Activated CD8-positive, alpha-beta memory T cell treated with anti-CD3 and anti-CD28 coated beads, Interleukin-2, amount 50 U/mL, for 4 hours (primary cell): Measurements from ENCODE around the gene NKX1-1.

ENCODE experiments used
- DNase-seq: peaks from one replicate; pipeline ENCODE4 v3.0.0-alpha.2; 2020

The NKX1-1 gene

DNA sequence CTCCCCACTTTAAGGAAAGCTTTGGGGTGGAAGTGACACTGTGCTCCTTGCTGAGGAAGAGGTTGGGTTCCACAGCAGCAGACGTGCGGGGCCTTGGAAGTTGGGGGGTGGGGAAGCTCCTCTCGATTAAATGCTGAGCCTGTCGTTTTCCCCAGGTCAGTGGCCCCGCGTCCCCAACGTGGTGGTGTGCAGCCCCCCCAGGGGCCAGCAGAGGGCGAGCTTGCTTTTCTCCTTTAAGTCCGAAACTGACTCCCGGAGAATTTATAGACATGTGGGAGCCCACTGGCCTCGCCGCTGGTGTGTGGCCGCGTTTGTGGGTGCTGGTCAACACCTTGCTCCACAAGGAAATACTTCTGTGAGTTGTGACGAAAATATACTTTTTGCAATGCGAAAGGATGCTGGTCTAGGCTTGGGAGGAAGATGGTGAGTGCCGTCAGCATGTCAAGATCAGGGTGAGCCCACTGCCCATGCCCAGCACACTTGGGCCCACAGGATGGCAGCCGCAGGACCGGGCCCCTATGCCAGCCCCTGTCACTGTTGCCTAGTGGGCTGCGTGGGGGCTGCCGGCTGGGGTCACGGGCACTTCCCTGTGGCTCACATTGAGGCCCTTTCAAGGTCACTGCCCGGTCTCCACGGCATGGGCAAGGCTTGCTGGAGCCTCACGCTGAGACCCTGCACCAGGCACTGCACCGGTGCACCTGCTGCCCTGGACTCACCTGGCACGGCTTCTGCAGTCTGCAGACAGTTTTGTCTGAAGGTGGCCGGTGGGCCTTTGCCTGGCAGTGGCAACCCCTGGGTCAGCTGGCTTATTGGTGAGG lies 49.9 kb downstream of the NKX1-1 start:
- DNase-seq, result peak; percentile 47

- DNase-seq, result no peak
These were observed 50.9 kb downstream of the NKX1-1 start for GRCh38 chr4:1355378-1355777.

DNA sequence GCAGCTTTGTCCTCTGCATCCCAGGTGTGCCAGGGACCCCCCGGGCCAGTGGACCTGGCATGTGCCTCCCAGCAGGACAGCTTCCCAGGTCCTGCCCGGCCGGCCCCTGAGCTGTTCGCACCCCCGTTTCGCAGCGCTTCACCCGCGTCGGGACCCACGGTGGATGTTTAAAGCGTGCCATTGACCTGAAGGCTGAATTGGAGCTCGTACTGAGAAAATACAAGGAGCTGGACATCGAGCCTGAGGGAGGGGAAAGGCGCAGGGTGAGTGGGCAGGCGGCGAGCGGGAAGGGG lies 51.3 kb downstream of the NKX1-1 start:
- DNase-seq, result no peak

GRCh38 chr4:1354136-1354982 lies 51.9 kb downstream of the NKX1-1 start:
- no peak for DNase-seq

DNA sequence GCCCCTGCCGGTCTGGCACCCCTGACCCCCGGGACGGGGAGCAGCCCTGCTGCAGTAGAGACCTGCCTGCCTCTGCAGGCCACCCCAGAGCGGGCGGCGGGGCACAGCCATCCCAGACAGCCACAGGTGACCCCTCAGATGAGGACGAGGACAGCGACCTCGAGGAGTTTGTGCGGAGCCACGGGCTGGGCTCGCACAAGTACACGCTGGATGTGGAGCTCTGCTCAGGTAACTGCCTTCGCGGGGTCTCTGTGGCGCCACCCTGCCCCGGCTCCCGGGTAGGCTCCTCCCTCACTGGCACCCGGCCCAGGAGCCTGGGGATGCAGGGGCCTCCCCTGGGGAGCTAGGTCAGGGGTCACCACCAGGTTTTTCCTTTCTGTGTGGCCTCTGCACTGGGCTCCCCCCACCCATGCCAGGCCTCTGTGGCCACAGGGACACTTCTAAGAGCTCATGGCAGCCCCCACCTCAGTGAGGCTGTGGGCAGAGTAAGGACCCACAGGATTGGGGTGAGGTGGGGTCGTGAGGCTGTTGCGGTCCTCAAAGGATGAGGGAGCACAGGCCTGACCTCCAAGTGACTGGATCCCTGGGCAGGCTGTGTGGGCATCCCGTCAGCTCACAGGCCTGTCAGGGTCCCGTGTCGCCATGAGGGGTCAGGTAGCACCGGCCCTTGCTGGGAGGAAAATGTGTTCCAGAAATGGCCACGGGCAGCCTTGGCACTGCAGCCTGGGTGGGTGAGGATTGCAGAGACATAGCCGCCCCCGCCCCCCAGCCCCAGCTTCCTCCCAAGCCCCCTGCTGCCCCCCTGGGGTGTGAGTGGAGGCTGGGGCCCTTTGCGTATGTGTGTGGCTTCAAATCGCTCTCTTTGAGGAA lies 52.8 kb downstream of the NKX1-1 start:
- no peak for DNase-seq
